Left colon (tissue), 2 donors: Measurements from ENCODE around the gene C17orf100. TPM values are rescaled to one million over a fixed set of nuclear protein-coding genes. Genes with fewer than 3 reads are reported as not detected.

Experiments
- microRNA-seq, 2 donors: library from miRNA; unstranded; fragments of <30 nt; microRNA quantifications; one replicate each; pipeline versions ENCODE4 v1.1.0 to v1.2.0, GENCODE V29; 2020
- total RNA-seq, 2 donors: library from RNA; stranded (reverse); fragmentation: NEBNext Ultra II Directional; extraction: Animal tissue kit (Norgen Biotek cat#: 25700); gene quantifications; one replicate each; pipeline ENCODE4 v1.2.1, GENCODE V29; 2021
- donor health status: DM: no; HTN: no; CAD: no.
- donor health status: DM: yes; HTN: yes; CAD: no.

C17orf100 gene
- total RNA-seq, 2 donors from 2014 or later: 2.0 to 3.2 TPM

Small RNAs within 50 kb of the gene (microRNA-seq; reads per million reads assigned to microRNA genes)
- gene MIR4520-1 (0 reads per million in 2 donors), gene MIR4520-2 (0 reads per million in 2 donors)

Other genes with a start within 250 kb of the C17orf100 start
- gene AIPL1, start 216.6 kb upstream of the C17orf100 start, total RNA-seq: not detected
- gene PIMREG, start 207.3 kb upstream of the C17orf100 start, total RNA-seq: 1 to 10 TPM; 2.4 to 7.7 TPM
- gene PITPNM3, start 95.2 kb upstream of the C17orf100 start, total RNA-seq: 10 to 100 TPM; 13.7 to 19.0 TPM
- 10 to 100 TPM; 14.1 to 15.8 TPM for gene KIAA0753, start 11.1 kb upstream of the C17orf100 start, total RNA-seq
- 100 to 1,000 TPM; 135 to 151 TPM for gene TXNDC17, start 10.7 kb upstream of the C17orf100 start, total RNA-seq
- 10 to 100 TPM in 1 of 2 donors, 1 to 10 TPM in 1; 9.2 to 11.3 TPM for gene MED31, start 157 bp upstream of the C17orf100 start, total RNA-seq
- not detected for gene SLC13A5, start 61.6 kb downstream of the C17orf100 start, total RNA-seq
- 10 to 100 TPM; 13.0 to 34.0 TPM for gene XAF1, start 104.3 kb downstream of the C17orf100 start, total RNA-seq
- under 1 TPM in 1 of 2 donors, not detected in 1; 0.20 TPM for gene FBXO39, start 124.5 kb downstream of the C17orf100 start, total RNA-seq
- not detected for gene TEKT1, start 180.0 kb downstream of the C17orf100 start, total RNA-seq